Spinal cord (tissue), 10 donors: ENCODE results near the gene HIVEP2. TPM values are rescaled to one million over a fixed set of nuclear protein-coding genes. Genes with fewer than 3 reads are reported as not detected.

Experiments used
- DNase-seq, 6 donors: peaks; one replicate each; pipeline versions ENCODE4 v3.0.0 to v3.0.0-alpha.2; 2013 to 2015; ENCODE audit warnings: low spot score in 6 of 6, low read depth in 4 of 6
- H3K27ac ChIP-seq: one replicate; pipeline ENCODE4 v1.5.1; 2013; ENCODE audit warnings: low read depth, low read length, control low read depth
- H3K27me3 ChIP-seq: one replicate; pipeline ENCODE4 v1.6.1; 2013; ENCODE audit warnings: low read length; ENCODE audit not compliant: control insufficient read depth, insufficient read depth
- H3K36me3 ChIP-seq: one replicate; pipeline ENCODE4 v1.6.1; 2013; ENCODE audit warnings: low read length; ENCODE audit not compliant: control insufficient read depth, insufficient read depth
- H3K4me1 ChIP-seq: one replicate; pipeline ENCODE4 v1.6.1; 2013; ENCODE audit warnings: low read length; ENCODE audit not compliant: control insufficient read depth, insufficient read depth
- H3K4me3 ChIP-seq: one replicate; pipeline ENCODE4 v1.5.1; 2013; ENCODE audit warnings: low read depth, low read length, control low read depth
- H3K9me3 ChIP-seq: one replicate; pipeline ENCODE4 v1.6.1; 2013; ENCODE audit warnings: low read length; ENCODE audit not compliant: control insufficient read depth, insufficient read depth
- WGBS: methylation state at CpG from one replicate; pipeline ENCODE4 v1.1.5; 2013; ENCODE audit warnings: missing lambda C conversion rate; ENCODE audit not compliant: insufficient coverage; 5-methylcytosine and 5-hydroxymethylcytosine counted together
- polyA plus RNA-seq, 2 donors: library from polyadenylated mRNA; unstranded; fragments of 120-200 nt; gene quantifications; one replicate each; pipeline ENCODE4 v1.2.1, GENCODE V29; 2013; ENCODE audit not compliant: insufficient read length in 2 of 2
- total RNA-seq, 2 donors: library from RNA; depleted of rRNA in 1 of 2; stranded (reverse); fragments of 120-200 nt in 1 of 2; fragments of >200 nt in 1 of 2; gene quantifications; one replicate each; pipeline versions ENCODE4 v1.2.3 to v1.2.4, GENCODE V29; 2013 to 2014
- donor health status: healthy.

The HIVEP2 gene
- total and polyA plus RNA-seq, 4 donors, result 22.9 to 53.8 (median 28.2) TPM

DNA sequence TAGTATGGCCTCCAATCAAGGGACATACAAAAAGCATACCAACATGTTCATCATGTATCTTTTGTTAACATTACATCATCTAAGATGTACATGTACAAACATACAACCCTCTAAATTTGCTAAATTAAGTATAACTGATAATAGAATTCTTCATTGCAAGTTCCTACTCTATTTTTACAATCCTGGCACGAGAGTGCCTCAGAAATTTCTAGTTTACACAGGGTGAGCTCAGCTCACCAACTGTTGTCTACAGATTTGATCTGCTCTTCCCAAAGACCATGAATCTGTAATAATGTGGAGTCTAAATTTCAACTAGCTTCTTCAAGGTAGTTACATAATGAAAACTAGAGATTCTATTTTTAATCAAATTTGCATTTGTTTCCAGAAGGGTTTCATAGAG, 179.7 kb downstream of the HIVEP2 start:
- no peaks in the 10 kb centered on the region for H3K9me3 ChIP-seq
- no peak overlapping the region for H3K4me3 ChIP-seq
- no peaks in the 10 kb centered on the region for H3K4me1 ChIP-seq
- DNase-seq, result peak in 1 of 6 donors; percentile 54
- peaks cover 11% of the 10 kb centered on the region for H3K36me3 ChIP-seq
- WGBS, result no CpG with 5 or more reads among the region's 1 CpG
- no peaks in the 10 kb centered on the region for H3K27me3 ChIP-seq
- no peak overlapping the region for H3K27ac ChIP-seq

- H3K9me3 ChIP-seq, result no peaks in the 10 kb centered on the region
- H3K4me3 ChIP-seq, result no peak overlapping the region
- H3K27me3 ChIP-seq, result no peaks in the 10 kb centered on the region
- no peak overlapping the region for H3K27ac ChIP-seq
- DNase-seq, result no peak
- peaks cover 6% of the 10 kb centered on the region for H3K36me3 ChIP-seq
- WGBS, result no CpG with 5 or more reads among the region's 1 CpG
- H3K4me1 ChIP-seq, result no peaks in the 10 kb centered on the region
Measured at GRCh38 chr6:142764311-142764710, 180.7 kb downstream of the HIVEP2 start.

DNA sequence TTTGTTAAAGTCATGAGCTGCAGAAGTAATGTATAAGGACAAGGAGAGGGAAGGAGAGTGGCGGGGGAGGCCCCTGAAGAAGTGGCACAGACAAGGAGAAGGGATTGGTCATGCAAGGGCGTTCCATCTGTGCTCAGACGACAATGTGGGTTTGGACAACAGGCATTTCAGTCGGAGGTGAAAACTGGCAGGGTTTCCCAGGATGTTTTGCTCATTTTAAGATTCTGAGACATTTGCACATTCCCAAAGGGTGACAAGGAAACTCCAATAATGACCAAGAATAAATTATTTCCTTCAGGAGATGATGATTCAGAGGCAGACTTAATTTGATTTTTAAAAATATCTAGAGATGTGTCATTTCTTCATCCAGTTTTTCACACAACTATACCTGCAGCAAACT, 181.8 kb downstream of the HIVEP2 start:
- no peaks in the 10 kb centered on the region for H3K27me3 ChIP-seq
- no peaks in the 10 kb centered on the region for H3K9me3 ChIP-seq
- no peaks in the 10 kb centered on the region for H3K4me1 ChIP-seq
- 68% methylated on average over 3 of the region's 4 CpGs for WGBS
- DNase-seq, result no peak
- H3K36me3 ChIP-seq, result peaks cover 9% of the 10 kb centered on the region
- H3K4me3 ChIP-seq, result no peak overlapping the region
- H3K27ac ChIP-seq, result no peak overlapping the region

DNA sequence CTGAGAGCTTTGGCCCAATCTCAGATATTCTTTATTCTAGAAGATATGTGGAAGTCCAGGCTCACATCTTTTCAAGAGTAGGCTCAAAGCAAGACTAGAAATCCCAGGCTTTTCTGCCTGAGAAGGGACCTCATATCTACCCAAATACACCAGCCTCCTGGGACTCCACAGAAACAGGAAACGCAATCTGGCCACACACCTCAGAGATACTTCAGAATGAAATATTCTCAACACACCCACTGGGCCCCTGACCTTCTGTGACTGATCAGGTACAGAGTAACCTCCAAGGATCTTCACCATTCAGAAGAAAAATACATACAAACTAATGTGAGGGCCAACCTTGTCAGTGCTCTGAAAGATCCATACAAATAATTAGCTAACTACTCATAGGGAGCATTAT, 183.2 kb downstream of the HIVEP2 start:
- no peaks in the 10 kb centered on the region for H3K9me3 ChIP-seq
- H3K4me1 ChIP-seq, result no peaks in the 10 kb centered on the region
- peaks cover 9% of the 10 kb centered on the region for H3K36me3 ChIP-seq
- no peak overlapping the region for H3K4me3 ChIP-seq
- H3K27ac ChIP-seq, result no peak overlapping the region
- no peak for DNase-seq
- H3K27me3 ChIP-seq, result no peaks in the 10 kb centered on the region
- 91% methylated on average over 1 of the region's 1 CpG for WGBS

GRCh38 chr6:142760152-142760551, 184.8 kb downstream of the HIVEP2 start:
- Histone ChIP-seq H3K27ac (no peak overlapping the region), H3K36me3 (peaks cover 11% of the 10 kb centered on the region), H3K4me3 (no peak overlapping the region), H3K4me1 (no peaks in the 10 kb centered on the region), H3K27me3 (no peaks in the 10 kb centered on the region), H3K9me3 (no peaks in the 10 kb centered on the region)
- DNase-seq, result no peak
- 93% methylated on average over 3 of the region's 7 CpGs for WGBS

- H3K27me3 ChIP-seq, result no peaks in the 10 kb centered on the region
Measured at GRCh38 chr6:142758629-142759025, 186.3 kb downstream of the HIVEP2 start.

DNA sequence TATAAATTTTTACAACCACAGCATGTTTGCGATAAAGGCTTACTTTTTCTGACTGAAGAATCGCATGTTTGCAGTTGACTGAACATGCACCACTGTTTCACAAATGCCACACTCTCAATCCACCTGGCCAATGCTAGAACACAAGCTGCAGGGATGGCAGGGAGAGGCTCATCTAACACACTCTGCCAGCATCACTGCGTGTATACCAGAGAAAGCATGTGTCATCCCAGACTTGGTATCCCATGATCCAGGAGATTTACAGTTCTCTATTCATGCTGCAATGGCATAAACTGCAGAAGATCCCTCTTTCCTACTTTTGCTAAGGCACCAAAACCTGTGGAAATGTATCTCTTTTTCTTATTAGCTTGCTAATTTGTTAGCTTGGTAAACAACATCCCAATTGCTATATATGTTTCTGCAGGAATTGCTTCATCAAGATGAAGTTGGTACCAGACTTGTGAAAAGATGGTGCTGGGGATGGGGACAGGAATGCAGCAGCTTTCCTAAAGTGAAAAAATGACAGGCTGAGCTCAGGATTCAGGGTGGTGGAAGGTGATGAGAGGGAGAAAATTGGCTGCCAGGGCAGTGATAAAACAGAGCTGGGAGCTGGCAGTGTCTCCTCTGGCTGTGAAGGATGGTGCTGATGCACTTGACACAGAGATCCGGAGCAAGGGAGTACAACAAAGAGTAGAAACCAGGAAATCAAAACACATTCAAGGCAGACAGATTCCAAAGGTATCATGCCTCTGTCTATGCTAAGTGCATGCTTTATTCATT, 186.9 kb downstream of the HIVEP2 start:
- Histone ChIP-seq H3K36me3 (peaks cover 17% of the 10 kb centered on the region), H3K4me1 (no peaks in the 10 kb centered on the region), H3K4me3 (no peak overlapping the region), H3K27ac (no peak overlapping the region), H3K27me3 (no peaks in the 10 kb centered on the region), H3K9me3 (no peaks in the 10 kb centered on the region)
- WGBS, result 75% methylated on average over 4 of the region's 4 CpGs
- DNase-seq, result peak in 2 of 6 donors; percentile 23 to 69

More at GRCh38 chr6:142758629-142759025, 186.3 kb downstream of the HIVEP2 start:
- H3K4me1 ChIP-seq, result no peaks in the 10 kb centered on the region
- H3K9me3 ChIP-seq, result no peaks in the 10 kb centered on the region
- no CpG with 5 or more reads among the region's 4 CpGs for WGBS
- H3K4me3 ChIP-seq, result no peak overlapping the region
- no peak for DNase-seq
- no peak overlapping the region for H3K27ac ChIP-seq
- peaks cover 11% of the 10 kb centered on the region for H3K36me3 ChIP-seq

GRCh38 chr6:142756215-142756630, 188.8 kb downstream of the HIVEP2 start:
- no peaks in the 10 kb centered on the region for H3K27me3 ChIP-seq
- H3K36me3 ChIP-seq, result peaks cover 22% of the 10 kb centered on the region
- H3K4me1 ChIP-seq, result no peaks in the 10 kb centered on the region
- no peak overlapping the region for H3K27ac ChIP-seq
- H3K9me3 ChIP-seq, result no peaks in the 10 kb centered on the region
- DNase-seq, result no peak
- H3K4me3 ChIP-seq, result no peak overlapping the region
- WGBS, result no CpG with 5 or more reads among the region's 2 CpGs

DNA sequence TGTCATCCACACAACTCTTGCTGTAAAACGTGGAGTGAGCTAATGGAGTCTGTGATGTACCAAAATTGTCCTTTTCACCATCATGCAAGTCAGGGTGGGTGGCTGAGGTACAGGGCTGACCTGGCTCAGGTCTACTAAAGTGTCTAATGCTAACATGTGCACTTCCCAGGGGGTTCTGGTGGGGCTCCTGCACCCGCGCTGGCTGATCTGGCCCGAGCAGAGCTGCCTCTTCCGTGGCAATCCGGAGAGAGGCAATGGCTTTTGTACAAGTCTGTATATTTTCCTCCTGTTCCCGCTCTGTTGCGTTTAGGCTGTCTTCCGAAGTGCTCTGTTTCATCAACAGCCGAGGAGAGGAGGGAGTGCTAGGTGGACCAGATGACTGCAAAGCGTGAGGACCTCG, 191.8 kb downstream of the HIVEP2 start:
- no peak for DNase-seq
- H3K9me3 ChIP-seq, result no peaks in the 10 kb centered on the region
- no peaks in the 10 kb centered on the region for H3K27me3 ChIP-seq
- no peak overlapping the region for H3K27ac ChIP-seq
- no peaks in the 10 kb centered on the region for H3K4me1 ChIP-seq
- WGBS, result 96% methylated on average over 12 of the region's 12 CpGs
- H3K36me3 ChIP-seq, result peaks cover 13% of the 10 kb centered on the region
- H3K4me3 ChIP-seq, result no peak overlapping the region

DNA sequence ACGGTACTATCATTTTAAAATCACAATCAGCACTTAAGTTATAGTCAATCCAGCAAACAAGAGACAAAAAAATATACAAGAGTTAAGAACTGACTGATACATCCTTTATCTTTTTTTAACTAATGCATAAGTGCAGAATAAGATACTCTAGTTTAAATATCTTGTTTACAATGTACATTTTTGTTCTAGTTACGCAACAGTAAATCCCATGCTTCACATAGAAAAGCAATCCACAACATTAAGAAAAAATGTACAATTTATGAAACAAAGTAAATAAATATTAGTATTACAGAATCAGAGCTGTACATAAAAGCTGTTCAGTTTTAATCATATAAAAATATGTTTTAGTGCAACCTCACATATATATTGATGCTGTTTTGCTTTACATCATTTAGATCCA, 192.6 kb downstream of the HIVEP2 start:
- no peak overlapping the region for H3K4me3 ChIP-seq
- peaks cover 13% of the 10 kb centered on the region for H3K36me3 ChIP-seq
- no peaks in the 10 kb centered on the region for H3K4me1 ChIP-seq
- DNase-seq, result no peak
- H3K27ac ChIP-seq, result no peak overlapping the region
- H3K27me3 ChIP-seq, result no peaks in the 10 kb centered on the region
- no CpG with 5 or more reads among the region's 2 CpGs for WGBS
- H3K9me3 ChIP-seq, result no peaks in the 10 kb centered on the region
